ENCODE results near the gene SPINK1. TPM values are rescaled to one million over a fixed set of nuclear protein-coding genes. Genes with fewer than 3 reads are reported as not detected.

SPINK1 gene, protein sequence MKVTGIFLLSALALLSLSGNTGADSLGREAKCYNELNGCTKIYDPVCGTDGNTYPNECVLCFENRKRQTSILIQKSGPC
- 0.68 TPM in 1 of 2 replicates, not detected in the other for total RNA-seq (ENCODE audit: low replicate concordance)

DNA sequence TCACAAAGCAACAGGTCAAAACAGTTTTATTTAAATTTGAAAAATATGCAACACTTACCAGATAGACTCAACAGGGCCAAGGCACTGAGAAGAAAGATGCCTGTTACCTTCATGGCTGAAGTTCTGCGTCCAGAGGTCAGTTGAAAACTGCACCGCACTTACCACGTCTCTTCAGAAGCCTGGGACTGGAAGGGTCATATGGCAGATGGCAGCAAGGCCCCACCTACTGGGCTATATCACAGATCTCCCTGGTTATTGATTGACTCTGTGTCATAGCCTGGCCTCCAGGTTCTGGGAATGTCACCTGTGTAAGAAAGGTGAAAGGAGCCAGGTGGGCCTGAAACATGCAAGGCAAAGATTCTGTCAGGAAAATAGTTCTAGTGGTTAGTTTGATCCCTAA lies at the start of gene SPINK1:
Gene SPINK1, minus strand, starts transcription at position 207 of the 400 bp plus-strand sequence. Its CDS starts 94 bp downstream, at position 113.

DNA sequence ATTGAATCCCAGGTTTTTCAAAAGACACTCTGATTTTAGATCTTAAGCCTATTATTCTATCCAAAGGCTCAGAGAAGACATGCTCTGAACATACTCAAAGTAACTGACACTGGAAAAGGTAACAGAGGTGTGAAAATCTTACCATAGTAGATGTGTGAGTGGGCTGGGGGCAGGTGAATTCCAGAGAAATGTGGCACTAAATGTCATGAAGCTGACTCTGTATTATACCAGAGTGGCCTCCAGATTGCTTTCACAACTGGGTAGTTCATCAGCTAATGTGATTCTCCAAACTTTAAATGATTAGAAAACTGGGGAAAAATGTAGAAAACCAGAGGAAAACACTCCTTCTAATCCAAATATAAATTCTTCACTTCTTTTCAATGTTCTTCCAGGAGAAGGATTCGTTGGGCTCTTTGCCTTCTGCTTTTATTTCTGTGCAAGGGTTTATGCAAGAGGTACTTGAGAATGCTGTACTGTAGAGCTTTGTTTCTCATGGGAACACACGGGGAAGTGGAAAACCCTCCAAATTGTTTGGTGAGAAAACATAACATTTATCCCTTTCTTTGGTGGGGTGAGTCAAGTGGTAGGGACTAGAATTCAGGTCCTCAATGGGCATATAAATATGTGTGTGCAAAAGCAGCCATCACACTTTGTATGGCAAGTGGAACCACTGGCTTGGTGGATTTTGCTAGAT lies 46.7 kb upstream of the SPINK1 start, which contains the start of gene SCGB3A2:
Gene SCGB3A2, plus strand, starts transcription at position 646 of the 694 bp plus-strand sequence. CDS start 93 bp downstream, outside the sequence.

DNA sequence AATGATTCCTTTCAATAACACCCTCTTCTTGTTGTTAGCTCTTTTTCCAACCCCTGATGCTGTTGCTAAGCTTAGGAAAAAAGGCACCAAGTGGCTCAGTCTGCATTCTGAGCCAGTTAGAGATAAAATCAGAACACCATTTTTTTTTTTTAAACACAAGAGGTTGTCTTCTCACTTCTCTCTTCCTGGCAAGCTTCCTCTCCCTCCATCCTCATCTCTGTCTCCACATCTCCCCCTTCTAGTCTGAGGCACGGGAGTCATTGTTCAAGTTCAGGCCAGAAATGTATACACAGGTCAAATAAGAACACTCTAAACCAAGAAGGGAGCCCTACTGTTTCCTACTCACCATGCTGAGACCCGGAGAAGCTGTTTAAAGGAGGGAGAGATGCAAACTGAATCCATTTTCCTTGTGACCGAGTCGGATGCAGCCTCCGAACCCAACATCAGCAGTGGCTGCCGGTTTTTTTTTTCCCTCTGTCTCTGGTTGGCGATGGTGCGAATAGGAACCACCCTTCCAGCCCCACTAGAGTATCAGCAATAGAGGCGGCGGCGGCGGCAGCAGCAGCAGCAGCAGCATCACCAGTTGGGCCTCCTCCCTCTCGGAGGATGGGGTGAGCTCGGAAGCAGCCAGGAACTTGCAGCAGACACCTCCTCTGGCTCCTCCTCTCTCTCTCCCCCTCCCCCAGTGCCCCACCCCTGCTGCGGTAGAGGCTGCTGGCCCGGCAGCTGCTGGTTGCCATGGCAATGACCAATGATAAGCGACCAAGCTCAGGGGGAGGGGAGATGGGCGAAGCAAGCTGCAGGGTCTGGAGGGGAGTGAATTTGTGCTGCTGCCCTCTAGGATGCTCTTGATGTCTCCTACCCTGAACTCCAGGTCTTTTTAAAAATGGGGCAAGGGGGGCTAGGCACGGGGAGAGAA lies 49.1 kb downstream of the SPINK1 start, which contains the start of gene JAKMIP2:
Gene JAKMIP2, minus strand, starts transcription at position 619 of the 919 bp plus-strand sequence. CDS start 110,922 bp downstream, outside the sequence.

Other genes with a start within 250 kb of the SPINK1 start
- gene JAKMIP2, start 48.9 kb downstream of the SPINK1 start, total RNA-seq (ENCODE audit: low replicate concordance) = 0.15 TPM in 1 of 2 replicates, not detected in the other
- gene SCGB3A2, start 47.0 kb upstream of the SPINK1 start, total RNA-seq (ENCODE audit: low replicate concordance) = 0.15 TPM in 1 of 2 replicates, not detected in the other
- gene C5orf46, start 74.9 kb upstream of the SPINK1 start, total RNA-seq (ENCODE audit: low replicate concordance) = 59.5 TPM in 1 of 2 replicates, not detected in the other
- not detected in 2 replicates for gene SPINK5, start 232.3 kb upstream of the SPINK1 start, total RNA-seq (ENCODE audit: low replicate concordance)